ENCODE data around the gene CABP1.
"Not testable (repeated sequence)": the region's sequence is repeated elsewhere in the genome, so short reads cannot be mapped to it uniquely, and the experiment has no call there.

CABP1 gene

GRCh38 chr12:120666571-120667390 lies 26.4 kb downstream of the CABP1 start:
- FAIRE-seq (no peak), DNase-seq (ENCODE audit: low spot score) (no peak)

GRCh38 chr12:120668091-120668867 lies 27.9 kb downstream of the CABP1 start:
- FAIRE-seq (no peak), DNase-seq (ENCODE audit: low spot score) (no peak)

GRCh38 chr12:120668868-120669840 lies 28.7 kb downstream of the CABP1 start:
- DNase-seq (ENCODE audit: low spot score): peak; percentile 27

GRCh38 chr12:120670237-120670636 lies 29.8 kb downstream of the CABP1 start:
- not testable (repeated sequence) for DNase-seq (ENCODE audit: low spot score); FAIRE-seq

More at GRCh38 chr12:120668868-120669840, 28.7 kb downstream of the CABP1 start:
- no peak for FAIRE-seq

- DNase-seq (ENCODE audit: low spot score): no peak
- no peak for FAIRE-seq
Measured at GRCh38 chr12:120670667-120671066, 30.2 kb downstream of the CABP1 start.

DNA sequence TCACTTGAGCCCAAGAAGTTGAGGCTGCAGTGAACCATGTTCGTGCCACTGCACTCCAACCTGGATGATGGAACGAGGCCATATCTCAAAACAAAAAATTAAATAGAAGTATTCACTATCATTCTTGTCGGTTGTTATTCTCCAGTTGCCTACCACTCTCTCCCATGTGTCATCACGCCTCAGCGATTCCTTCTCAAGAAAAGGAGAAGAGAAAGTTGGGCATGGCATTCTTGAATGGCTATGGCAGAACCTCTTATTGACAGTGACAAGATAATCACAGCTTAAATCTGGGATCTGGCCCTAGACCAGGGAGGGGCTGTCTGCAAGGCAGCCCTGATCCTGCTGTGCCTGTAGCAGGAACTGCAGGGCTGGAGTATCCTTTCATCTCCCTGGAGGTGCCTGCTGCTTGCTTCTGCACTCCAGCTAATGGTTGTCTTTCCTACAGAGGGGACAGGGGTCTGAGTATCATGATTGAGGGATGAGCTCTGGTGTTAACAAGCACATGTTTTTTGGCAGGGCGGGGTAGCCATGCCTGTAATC lies 33.7 kb downstream of the CABP1 start:
- FAIRE-seq (no peak), DNase-seq (ENCODE audit: low spot score) (no peak)

DNA sequence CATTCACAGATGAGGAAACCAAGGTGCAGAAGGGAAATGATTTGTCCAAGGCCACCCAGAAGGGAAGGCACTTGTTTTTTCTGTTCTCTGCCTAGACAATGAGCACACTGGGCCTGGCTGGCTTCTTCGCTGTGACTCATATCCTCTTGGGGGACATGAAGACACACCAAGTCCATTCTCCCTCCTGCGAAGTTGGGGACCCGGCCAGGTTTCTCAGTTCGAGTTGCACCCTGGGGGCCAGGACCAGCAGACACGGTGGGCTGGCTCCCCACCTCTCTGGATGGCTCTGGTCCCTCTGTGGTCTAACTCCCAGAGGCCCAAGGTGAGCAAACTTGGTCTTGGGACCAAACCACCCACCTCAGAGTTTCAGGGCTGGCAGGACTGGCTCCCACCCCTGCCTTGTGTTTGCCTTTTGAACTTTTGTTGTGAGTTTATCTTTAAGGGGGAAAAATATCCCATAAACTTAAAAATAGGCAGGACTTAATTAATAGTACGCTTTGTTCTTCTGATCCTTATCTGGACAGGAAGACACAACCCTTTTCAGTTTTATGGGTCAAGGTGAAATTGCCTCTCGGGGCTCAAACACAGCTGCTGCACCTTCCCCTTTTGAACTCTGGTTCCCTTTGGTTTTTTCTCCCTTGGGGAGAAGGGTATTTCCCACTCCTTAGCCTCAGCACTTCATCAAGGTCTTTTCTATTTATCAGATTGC lies 37.5 kb downstream of the CABP1 start:
- FAIRE-seq: peak; percentile 66
- DNase-seq (ENCODE audit: low spot score): peak; percentile 82

GRCh38 chr12:120678572-120678971 lies 38.1 kb downstream of the CABP1 start:
- FAIRE-seq (no peak), DNase-seq (ENCODE audit: low spot score) (peak; percentile 25)

GRCh38 chr12:120680165-120680738 lies 39.8 kb downstream of the CABP1 start:
- FAIRE-seq (no peak), DNase-seq (ENCODE audit: low spot score) (no peak)

GRCh38 chr12:120684523-120684932 lies 44.1 kb downstream of the CABP1 start:
- DNase-seq (ENCODE audit: low spot score) (no peak), FAIRE-seq (no peak)

DNA sequence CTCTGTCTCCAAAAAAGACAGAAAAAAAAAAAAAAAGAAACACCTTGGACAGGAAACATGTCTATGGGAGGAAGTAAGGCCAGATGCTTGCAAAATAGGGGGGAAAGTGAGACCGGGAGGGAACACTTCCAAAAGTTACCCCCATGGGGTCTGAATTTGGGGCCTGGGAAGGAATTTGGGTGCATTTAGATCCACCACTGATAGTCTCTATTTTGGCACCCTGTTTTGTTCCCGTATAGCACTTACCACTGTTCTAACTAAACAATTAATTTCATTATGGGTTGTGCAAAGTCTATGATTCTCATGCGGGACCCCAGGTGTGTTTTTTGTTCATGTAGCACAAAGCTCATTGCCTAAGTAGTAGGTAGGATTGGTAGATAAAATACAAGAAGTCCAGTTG lies 45.1 kb downstream of the CABP1 start:
- no peak for DNase-seq (ENCODE audit: low spot score)
- FAIRE-seq: no peak

- peak; percentile 48 for FAIRE-seq
- DNase-seq (ENCODE audit: low spot score): peak; percentile 97
Measured at GRCh38 chr12:120686151-120686689, 45.8 kb downstream of the CABP1 start.

DNA sequence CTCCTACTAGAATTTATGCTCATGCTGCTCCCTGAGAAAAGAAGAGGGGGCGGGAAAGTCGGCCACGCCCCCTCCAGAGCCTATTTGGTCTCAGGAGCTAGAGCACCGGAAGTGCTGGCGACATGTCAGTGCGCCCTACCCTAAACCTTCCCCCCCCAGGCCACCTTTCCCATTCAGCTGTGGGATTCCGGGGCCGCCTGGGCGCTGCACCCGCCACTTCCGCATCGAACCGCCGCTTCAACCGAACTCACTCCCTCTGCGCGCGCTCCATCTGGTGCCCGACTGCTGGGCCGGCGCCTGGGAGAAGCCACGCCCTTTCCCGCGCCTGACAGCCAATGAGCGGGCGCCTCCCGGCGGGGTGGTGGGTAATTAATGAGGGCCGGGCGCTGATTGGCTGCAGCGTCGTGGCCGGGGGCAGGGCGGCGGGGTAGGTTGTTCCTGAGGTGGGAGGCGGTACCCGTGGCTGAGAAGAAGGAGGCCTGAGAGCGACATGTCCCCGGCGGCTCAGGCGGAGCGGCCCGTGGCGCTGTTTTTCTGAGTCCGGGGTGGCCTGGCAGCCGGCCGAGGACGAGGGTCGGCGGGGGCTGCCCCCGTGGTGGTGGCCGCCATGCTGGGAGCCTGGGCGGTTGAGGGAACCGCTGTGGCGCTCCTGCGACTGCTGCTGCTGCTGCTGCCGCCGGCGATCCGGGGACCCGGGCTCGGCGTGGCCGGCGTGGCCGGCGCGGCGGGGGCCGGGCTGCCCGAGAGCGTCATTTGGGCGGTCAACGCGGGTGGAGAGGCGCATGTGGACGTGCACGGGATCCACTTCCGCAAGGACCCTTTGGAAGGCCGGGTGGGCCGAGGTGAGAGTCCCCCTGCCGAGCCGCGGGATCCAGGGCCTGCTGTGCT lies 46.5 kb downstream of the CABP1 start, which contains the start of gene MLEC:
TSS of gene MLEC (plus strand) at position 460 of the 888 bp plus-strand sequence. CDS start at position 608, 148 bp downstream.
- peak; percentile 99 for DNase-seq (ENCODE audit: low spot score)
- FAIRE-seq: no peak

DNA sequence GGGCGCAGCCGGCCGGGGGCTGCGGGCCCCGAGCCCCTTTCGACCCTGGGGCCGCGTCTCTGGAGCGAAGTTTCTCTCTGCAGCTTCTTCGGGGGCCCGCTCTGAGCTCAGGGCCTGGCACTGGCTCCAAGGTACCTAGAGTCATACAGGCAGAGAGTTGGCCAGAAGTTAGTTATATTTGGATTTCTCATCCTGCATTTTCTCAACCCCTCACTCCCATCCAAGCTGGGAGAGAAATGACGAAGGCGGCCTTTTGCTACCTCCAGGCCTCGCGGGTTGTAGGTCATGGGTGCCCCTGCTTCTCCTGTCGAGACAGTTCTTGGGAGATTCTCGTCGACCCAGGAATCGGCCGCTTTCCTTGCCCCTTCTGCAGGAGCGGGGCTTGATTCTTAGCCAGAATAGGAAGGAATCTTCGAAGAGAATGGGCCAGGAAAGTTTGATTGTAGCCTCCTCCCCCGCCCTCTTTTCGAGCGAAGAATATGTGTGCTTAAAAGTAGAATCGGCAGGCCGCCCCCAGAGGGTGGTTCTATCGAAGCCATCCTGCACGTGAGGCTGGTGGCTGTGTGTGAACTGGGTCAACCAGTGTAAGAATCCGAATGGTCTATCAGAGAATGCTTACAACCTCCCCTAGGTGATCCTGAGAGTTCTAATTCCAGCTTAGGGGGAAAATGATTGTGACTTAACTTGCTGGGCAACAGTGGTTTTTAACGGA lies 47.3 kb downstream of the CABP1 start:
- peak; percentile 16 for DNase-seq (ENCODE audit: low spot score)

GRCh38 chr12:120688527-120689071 lies 48.2 kb downstream of the CABP1 start:
- FAIRE-seq: no peak
- DNase-seq (ENCODE audit: low spot score): no peak

More for the DNA sequence above, 47.3 kb downstream of the CABP1 start:
- FAIRE-seq: no peak

DNA sequence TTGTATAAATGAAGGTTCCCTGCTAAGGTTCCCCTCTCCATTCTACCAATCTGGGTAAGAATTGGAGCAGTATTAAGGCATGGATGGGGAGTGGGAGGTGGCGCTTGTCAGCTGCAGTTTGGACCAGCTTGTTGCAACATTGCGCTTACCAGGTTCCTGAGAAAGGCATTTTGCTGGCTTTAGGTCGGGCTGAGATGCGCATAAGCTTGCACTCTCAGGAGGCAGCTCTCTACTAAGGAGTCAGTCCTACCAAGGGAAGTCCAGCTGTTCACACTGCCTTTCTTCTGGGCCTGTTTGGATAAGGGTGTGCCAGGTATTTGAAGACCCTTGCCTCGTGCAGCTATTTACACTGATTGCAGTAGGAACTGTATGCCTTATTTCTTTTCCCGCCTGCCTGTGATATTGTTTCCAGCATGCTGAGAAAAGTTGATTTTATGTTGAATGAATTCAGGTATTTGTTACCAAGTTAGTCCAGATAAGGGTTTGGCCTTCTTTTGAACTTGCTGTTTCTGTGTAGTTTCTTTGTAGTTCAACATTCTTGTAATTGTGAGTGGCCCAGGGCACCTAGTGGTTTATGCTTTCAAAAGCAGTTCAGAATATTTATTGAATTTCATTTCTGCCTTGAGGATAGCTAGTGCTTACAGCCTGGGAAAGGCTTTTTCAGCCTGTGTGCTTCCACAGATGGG lies 49.1 kb downstream of the CABP1 start:
- no peak for DNase-seq (ENCODE audit: low spot score)
- no peak for FAIRE-seq

DNA sequence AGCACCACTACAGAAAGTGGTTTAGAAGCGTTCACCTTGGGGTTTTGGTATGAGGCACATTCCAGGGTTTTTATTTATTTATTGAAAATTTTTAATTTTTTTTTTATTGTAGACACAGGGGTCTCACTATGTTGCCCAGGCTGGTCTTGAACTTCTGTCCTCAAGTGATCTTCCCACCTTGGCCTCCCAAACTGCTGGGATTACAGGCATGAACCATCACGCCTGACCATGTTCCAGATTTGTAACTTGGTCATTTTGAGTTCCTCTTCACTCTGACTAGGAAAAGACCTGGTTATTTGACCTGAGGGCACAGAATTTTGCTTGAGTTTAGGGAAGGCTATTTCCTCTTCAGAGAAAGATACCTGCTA lies 49.6 kb downstream of the CABP1 start:
- FAIRE-seq (no peak), DNase-seq (ENCODE audit: low spot score) (no peak)

Data from urothelium cell line (cell line).